GM08714 (cell line): ENCODE data around the gene KRT7.

Experiments used
- H3K4me3 ChIP-seq: fragments of 200-500 bp; sonication (Bioruptor generic); 2 replicates; pipeline ENCODE4 v1.5.1; 2014; ENCODE audit warnings: mild to moderate bottlenecking, low read length, inconsistent platforms
- ZNF274 ChIP-seq: IDR thresholded peaks from 2 replicates; pipeline ENCODE4 v1.6.1; 2012; ENCODE audit warnings: mild to moderate bottlenecking, low read depth, low read length

KRT7 gene

DNA sequence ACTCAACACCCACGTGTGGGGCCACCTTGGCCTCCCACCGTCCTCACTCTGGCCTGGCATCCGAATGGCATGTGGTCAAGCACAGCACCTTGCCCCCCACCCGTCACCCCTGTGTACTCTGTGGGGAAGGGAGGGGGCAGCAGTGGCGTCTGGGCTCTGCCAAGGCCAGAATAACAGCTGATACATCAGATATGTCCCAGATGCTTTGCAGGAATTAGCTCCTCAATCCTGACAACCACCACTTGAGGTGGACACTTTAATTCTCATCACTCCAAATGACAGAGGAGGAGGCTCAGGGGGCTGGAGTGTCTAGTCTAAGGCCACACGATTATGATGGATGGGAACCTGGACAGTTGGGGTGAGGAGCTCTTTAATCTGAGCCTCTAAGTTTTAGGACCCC is 39.5 kb upstream of the KRT7 start:
- no peak overlapping the region for H3K4me3 ChIP-seq

DNA sequence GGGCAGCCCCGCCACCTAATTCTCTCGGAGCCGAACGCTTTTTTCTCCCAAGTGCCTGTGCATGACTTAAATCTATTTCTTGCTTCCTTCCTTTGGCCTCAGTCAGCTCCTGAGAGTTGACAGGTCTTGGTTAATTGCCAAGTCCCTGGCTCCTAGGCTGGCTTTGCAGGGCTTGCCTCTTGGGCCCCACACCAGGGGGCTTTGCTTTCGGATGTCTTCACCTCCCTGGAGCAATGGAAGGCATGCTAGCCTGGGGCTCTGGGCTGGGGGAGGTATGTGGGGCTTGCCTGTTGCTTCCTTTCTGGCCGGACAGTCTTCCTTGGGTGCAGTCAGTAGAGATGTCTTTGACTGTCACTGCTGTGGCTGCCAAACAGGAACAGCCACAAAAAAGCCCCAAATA is 39.1 kb upstream of the KRT7 start:
- H3K4me3 ChIP-seq = no peak overlapping the region
- TF ChIP-seq ZNF274 = no peak

More for the DNA sequence above, 39.5 kb upstream of the KRT7 start:
- TF ChIP-seq ZNF274 = no peak

DNA sequence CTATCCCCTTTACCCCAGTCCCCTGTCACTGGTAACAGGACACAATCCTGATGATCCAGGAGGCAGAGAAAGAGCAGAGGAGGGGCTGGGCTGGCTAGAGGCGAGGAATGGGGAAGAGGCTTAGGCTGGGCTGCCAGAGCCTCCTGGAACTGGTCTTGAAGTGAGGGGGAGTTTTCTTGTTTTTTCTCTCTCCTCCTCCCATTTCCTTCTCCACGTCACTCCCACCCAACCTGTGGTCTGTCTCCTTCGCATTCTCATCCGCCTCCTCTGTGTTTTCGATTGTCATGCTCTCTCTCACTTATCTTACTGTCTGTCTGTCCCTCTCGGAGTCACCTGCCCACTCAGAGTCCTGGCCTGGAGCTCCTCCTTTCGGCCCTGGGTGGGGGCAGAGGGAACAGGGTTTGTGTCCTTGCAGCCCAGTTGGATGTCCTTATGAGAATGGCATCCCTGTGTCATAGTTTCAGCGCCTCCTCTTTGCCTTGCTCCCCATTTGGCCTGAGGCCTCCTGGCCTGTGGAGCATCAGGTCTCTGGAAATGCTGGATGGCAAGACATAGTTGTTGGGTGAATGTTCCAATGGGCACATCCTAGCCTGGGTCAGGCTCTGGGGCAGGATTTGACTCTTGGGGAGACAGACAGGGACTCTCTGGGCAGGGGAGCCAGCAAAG is 37.8 kb upstream of the KRT7 start:
- H3K4me3 ChIP-seq = no peak overlapping the region
- TF ChIP-seq ZNF274 = no peak

DNA sequence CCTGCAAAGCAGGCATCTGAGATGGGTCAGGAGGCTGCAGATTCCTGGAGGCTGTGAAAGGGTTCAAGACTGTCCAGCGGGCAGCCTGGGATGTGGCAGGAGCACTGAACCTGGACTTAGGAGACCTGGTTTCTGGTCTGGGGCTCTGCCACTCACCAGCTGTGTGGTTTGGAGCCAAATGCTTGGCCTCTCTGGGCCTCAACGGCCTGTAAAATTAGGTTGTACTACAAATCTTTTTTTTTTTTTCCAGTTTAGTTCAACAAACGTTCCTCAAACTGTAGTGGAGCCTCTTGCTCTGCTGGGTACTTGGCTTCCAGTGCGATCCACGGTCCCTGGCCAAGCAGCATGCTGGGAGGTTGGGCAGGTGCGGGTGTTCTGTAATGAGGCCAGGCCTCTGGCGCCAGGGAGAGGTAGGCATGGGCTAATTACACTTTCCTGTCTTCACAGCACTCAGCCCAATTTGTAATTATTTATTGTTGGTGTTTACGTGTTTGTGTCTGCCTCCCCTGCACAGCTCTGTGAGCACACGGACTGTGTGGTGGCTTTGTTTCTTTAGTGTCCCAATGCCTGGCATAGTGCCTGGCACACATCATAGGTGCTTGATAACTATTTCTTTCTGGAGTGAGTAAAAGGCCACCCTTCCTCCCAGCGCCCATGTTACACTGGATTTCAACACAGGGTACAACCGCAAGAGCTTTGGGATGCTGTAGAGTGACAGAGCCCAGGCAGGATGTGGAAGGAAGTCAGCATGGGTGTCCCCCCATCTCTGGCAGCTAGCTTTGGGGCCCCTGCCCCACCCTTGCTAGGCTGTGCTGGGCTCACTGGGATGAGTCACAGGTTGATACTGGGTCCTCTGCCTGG is 35.4 kb upstream of the KRT7 start:
- no peak overlapping the region for H3K4me3 ChIP-seq
- TF ChIP-seq ZNF274 = no peak

DNA sequence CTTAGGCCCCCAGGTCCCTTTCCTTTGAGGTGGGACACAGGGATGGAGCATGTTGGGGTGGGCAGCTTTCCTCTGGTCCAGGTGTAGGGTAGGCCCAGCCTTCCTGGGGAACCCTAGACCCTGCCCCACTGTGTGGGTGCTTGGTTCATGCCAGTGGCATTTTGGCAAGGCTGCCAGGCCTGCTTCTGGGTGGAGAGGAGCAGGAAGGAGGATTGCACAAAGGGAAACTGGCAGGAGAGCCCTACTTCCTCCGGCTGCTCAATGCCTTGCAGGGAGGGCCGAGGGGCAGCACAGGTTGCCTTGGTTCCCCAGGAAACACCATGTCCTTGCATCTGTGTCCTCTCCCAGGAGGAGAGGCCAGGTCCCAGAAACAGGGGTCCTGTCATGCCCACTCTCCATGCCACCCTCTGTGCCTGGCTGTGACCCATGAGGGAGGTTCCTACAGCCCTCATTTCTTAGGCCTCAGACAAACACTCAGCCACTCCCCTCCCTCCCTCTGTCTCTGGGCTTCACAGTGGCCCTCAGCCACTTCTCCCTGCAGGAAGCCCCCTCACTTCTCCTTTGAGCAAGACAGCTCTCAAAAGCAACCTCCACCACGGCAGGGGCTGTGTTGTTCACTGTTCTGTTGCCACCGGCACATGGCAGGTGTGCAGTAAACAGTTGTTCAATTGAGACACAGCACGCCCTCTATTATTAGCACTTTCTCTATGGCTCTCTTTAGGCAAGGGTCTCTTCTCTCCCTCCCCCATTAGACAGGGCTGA is 34.4 kb upstream of the KRT7 start:
- no peak overlapping the region for H3K4me3 ChIP-seq
- TF ChIP-seq ZNF274 = no peak

DNA sequence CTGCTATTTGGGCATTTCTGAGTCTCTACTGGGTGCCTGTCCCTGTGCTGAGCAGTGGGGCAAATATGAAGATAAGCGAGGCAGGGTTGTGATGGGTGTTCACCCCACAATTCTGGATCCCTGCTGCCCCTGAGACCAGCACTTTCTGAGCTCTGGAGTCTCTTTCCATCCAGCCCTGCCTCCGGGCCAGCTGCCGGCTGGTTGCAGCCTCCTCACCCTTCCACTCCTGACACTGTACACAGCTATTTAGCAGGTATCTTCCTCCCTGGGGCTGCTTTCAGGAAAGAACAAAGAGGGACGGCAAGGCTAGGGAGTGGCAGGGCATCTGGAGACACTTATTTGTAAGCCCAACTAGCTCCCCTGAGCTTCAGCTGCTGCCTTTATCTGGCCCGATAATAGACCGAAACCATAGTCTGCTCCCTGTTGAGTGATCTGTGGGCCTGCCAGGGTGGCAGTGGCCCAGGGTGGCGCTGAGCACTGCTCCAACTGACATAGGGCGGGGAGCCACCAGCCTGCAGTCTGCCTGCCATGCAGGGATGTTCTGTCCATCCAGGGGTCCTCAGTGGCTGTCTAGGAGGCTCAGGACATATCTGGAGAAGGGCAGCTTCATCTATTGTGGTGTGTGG is 33.6 kb upstream of the KRT7 start:
- no peak for TF ChIP-seq ZNF274
- no peak overlapping the region for H3K4me3 ChIP-seq

DNA sequence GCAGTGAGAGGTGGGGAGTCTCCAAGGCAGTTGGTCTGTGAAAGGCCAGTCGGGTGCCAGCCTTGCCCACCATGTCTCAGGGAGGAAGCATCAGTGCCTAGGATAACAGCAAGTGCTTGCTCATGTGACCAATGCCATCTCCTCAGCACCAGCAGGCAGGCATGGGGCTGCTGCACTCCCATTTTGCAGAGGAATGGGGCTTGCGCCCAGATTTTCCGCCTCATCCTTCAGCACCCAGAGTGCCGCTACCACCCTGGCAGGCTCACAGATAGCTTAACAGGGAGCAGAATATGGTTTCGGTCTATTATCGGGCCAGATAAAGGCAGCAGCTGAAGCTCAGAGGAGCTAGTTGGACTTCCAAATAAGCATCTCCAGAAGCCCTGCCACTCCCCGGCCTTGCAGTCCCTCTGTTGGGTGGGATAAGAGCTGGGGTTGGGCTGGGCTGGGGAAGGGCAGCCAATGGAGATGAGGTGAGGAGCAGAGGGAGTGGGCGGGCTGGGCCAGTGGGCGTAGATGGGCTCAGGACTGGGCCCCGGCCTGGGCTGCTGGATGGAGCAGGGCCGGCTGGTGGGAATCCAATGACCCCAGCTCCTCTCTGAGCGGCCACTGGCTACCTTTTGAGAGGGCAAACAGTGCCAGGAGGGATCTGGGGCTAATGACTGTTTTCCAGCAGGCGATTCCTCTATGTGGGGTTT is 32.8 kb upstream of the KRT7 start:
- TF ChIP-seq ZNF274 = no peak
- H3K4me3 ChIP-seq = no peak overlapping the region

DNA sequence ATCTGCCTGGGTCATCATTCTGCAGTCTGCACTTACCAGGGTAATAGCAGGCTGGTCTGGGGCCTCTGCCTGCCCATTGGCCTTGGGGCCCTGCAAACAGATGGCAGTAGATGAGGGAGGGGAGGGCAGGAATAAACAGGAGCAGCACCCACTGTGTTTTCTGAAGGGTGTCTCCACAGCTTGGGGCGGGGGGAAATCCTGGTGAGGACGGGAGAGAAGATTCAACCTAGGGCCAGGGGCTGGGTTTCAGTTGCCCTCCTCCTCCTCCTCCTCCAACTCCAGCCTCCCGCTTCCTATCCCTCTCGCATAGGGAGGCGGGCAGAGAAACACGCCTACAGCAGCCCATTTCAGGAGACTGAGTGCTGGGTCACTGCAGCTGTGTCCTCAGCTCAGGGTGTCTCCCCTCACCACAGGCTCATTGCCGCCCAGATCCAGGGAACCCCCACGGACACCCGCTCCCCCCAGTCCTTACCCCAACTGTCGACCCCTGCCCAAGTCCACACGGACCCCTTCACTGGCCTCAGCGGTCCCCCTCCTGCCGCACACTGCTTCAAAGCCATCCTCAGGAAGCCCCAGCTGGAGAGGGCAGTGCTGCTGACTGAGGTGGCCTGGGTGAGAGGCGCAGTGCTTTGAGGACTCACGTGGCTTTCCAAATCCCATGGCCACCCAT is 32.1 kb upstream of the KRT7 start:
- TF ChIP-seq ZNF274 = no peak
- no peak overlapping the region for H3K4me3 ChIP-seq

DNA sequence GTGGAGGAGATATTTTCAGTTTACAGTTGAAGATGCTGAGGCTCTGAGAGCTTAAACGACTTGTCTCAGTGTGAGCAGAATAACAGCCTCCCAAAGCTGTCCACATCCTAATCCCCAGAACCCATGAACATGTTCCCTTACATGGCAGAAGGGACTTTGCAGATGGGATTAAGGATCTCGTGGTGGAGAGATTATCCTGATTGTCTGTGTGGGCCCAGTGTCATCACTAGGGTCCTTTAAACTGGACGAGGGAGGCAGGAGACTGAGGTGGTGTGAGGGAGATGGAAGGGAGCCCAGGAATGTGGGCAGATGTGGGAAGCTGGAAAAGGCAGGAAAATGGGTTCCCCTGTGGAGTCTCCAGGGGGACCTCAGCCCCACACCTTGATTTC is 31.6 kb upstream of the KRT7 start:
- no peak overlapping the region for H3K4me3 ChIP-seq
- no peak for TF ChIP-seq ZNF274

DNA sequence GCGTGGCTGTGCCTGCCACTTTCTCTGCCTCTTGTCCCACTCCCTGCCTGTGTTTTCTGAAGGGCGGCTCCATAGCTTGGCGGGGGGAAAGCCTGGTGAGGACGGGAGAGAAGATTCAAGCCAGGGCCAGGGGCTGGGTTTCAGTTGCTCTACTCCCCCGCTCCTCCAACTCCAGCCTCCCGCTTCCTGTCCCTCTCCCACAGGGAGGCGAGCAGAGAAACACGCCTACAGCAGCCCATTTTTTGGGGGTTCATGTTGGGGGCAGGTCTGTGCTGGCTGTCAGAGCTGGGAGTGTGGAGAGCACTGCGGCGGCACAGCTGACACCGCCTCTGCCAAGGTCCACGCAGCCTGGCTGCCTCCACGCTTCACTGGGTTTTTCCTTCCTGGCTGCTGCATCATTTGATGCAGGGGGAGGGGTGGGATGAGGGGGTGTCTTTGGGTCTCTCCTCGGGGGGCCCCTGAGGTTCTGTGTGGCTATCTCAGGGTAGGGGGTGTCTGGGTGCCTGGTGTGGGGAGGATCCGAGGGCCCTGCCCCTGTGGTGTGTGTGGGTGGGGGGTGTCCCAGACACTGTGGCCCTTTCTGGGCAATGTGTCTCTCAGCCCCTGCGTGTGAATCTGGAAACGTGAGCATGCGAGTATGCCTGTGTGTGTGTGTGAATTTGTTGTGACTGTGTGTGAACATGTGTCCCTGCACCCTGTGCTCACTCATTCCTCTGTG is 30.5 kb upstream of the KRT7 start:
- no peak for TF ChIP-seq ZNF274
- no peak overlapping the region for H3K4me3 ChIP-seq

DNA sequence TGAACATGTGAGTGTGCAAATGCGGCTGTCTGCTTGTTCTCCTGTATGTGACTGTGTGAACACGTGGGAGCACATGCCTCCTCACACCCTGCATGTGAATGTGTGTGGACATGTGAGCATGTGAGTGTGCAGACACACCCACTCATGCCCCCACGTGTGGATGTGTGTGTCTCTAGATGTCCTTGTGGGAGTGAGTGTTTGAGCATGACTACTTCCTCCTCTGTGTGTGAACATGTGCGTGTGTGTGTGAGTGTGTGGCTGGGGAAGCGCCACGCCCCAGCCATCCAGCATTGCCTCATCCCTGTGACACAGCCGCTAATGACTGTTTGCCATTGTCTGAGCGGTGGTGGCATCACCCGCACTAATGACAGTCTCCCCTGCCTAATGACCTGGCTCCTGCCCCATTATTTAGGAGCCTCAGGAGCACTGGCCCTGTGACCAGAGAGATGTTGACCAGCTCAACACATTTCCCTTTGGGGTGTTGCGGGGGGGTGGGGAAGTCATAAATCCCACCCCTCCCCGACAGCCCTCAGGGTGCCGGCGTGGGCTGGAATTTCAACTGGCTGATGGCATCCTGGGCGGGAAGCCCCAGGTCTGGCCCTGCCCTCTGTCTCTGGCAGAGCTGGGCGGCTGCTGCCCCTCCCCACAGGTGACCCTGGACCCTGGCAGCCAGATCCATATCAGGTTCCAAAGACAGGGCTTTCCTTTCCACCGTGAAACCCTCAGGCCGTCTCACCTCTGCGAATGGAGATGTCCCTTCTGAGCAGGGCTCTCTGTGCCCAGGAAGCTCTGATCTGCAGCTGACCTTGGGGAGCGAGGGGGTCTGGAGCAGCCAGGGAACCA is 29.7 kb upstream of the KRT7 start:
- no peak overlapping the region for H3K4me3 ChIP-seq
- TF ChIP-seq ZNF274 = no peak
